Tibial nerve (tissue), 4 donors: Measurements from ENCODE around the gene OSCAR. TPM values are rescaled to one million over a fixed set of nuclear protein-coding genes. Genes with fewer than 3 reads are reported as not detected.

Experiments used
- DNase-seq, 2 donors: peaks; one replicate each; pipeline ENCODE4 v3.0.0-alpha.2; 2019; ENCODE audit warnings: low spot score in 2 of 2
- H3K27ac ChIP-seq, 4 donors: fragments of 200-600 bp; sonication (generic) in 3 of 4; one replicate each; pipeline ENCODE4 v1.5.1; 2017 to 2019; ENCODE audit warnings: mild to moderate bottlenecking in 1 of 4
- H3K27me3 ChIP-seq, 2 donors: fragments of 200-600 bp; sonication (generic) in 1 of 2; one replicate each; pipeline versions ENCODE4 v1.5.1 to v1.6.0; 2017 to 2019
- H3K36me3 ChIP-seq, 3 donors: fragments of 200-600 bp; sonication (generic); one replicate each; pipeline ENCODE4 v1.5.1; 2018 to 2019
- H3K4me1 ChIP-seq, 4 donors: fragments of 200-600 bp; sonication (generic) in 3 of 4; one replicate each; pipeline ENCODE4 v1.5.1; 2017 to 2019
- H3K4me3 ChIP-seq, 4 donors: fragments of 200-600 bp; sonication (generic) in 3 of 4; one replicate each; pipeline ENCODE4 v1.5.1; 2017 to 2019; ENCODE audit warnings: mild to moderate bottlenecking in 1 of 4, moderate library complexity in 1 of 4
- H3K9me3 ChIP-seq, 4 donors: fragments of 200-600 bp; sonication (generic) in 3 of 4; one replicate each; pipeline ENCODE4 v1.5.1; 2017 to 2019
- CTCF ChIP-seq, 5 experiments: fragments of 200-600 bp in 3 of 5; fragments of 450-650 bp in 2 of 5; sonication (generic) in 3 of 5; IDR thresholded peaks; one replicate each; pipeline ENCODE4 v1.5.1; 2016 to 2019; ENCODE audit warnings: antibody characterized with exemption in 5 of 5, mild to moderate bottlenecking in 3 of 5, moderate library complexity in 2 of 5
- EP300 ChIP-seq, 2 donors: sonication (generic); formaldehyde crosslinking; IDR thresholded peaks; one replicate each; pipeline ENCODE4 v1.6.1; 2017; ENCODE audit warnings: antibody characterized with exemption in 2 of 2, mild to moderate bottlenecking in 1 of 2
- POLR2A ChIP-seq, 2 donors: fragments of 450-650 bp; IDR thresholded peaks; one replicate each; pipeline ENCODE4 v1.6.1; 2017; ENCODE audit warnings: antibody characterized with exemption in 2 of 2, mild to moderate bottlenecking in 2 of 2, moderate library complexity in 2 of 2
- WGBS, 2 donors: methylation state at CpG; one replicate each; pipeline ENCODE4 v1.1.5; 2018; 5-methylcytosine and 5-hydroxymethylcytosine counted together
- total RNA-seq, 4 donors: library from RNA; depleted of rRNA; stranded (reverse); fragments of >200 nt; gene quantifications; one replicate each; pipeline ENCODE4 v1.1.0, GENCODE V29; 2016

Gene OSCAR
- total RNA-seq, 4 donors from 2014 or later, result 0.66 to 7.2 (median 1.9) TPM

- 0 to 1% methylated on average over 60 of the region's 60 CpGs for WGBS, 2 donors
- Histone ChIP-seq H3K4me1 (peaks cover 0 to 28% (median 25%) of the 10 kb centered on the region in 4 donors), H3K27me3 (no peaks in the 10 kb centered on the region), H3K9me3 (no peaks in the 10 kb centered on the region), H3K27ac (peak within 1 kb of the TSS; percentile 80 to 99 (median 86)), H3K4me3 (peak within 1 kb of the TSS; percentile 74 to 86 (median 77)), H3K36me3 (peaks cover 0 to 52% (median 10%) of the 10 kb centered on the region in 3 donors)
- DNase-seq, result peak; percentile 99 to 100
- TF ChIP-seq POLR2A (IDR thresholded peaks at IDR 0.05) (peak; percentile 15 to 58), EP300 (IDR thresholded peaks at IDR 0.05) (peak; percentile 78 to 99), CTCF (IDR thresholded peaks at IDR 0.05) (peak in 1 of 5 experiments; percentile 57)
Observed at GRCh38 chr19:54115109-54116063, 14.8 kb upstream of the OSCAR start, which contains the start of the genes PRPF31 and TFPT. TSS of gene PRPF31 (plus strand) at chr19:54115754. CDS start at chr19:54118279, 2,525 bp downstream. TSS of gene TFPT (minus strand) at chr19:54115657. CDS start at chr19:54115269, 388 bp downstream.

DNA sequence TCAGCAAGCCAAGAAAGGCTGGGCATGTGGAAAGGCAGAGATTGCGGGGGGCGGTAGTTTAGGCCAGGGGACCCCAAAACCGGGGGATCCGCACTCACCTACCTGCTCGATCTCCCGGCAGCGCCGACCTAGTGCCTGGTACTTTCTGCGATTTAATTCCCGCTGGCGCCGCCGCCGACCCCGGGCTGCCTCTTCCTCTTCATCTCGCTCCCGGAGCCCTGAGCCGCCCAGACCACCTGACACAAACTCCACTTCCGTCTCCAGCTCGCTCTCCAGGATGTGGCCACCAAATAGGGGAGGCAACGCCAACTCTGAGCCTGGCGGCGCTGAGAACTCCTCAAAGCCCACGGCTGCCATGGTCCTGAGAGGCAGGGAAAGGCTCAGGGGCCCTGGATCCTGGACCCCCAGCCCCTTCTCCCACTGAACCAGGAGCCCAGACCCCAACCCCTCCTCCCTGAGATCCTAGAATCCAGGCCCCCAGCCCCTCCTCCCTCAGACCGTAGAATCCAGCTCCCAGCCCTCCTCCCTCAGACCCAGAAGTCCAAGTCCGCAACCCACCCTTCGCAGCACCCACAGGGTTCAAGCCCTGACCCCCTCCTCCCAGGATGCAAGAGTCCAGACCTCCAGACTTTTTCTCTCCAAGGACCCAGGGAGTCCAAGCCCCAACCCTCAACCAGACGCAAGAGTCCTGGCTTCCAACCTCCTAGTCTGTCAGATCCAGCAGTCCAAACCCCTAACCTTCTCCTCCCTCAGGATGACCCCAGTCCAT, 13.9 kb upstream of the OSCAR start:
- Histone ChIP-seq H3K4me3 (peak overlapping the region; percentile 74 to 86 (median 77)), H3K27ac (peak overlapping the region in 3 of 4 donors; percentile 81 to 99 (median 90)), H3K36me3 (peaks cover 0 to 52% (median 7%) of the 10 kb centered on the region in 3 donors), H3K4me1 (peaks cover 0 to 28% (median 25%) of the 10 kb centered on the region in 4 donors), H3K9me3 (no peaks in the 10 kb centered on the region), H3K27me3 (no peaks in the 10 kb centered on the region)
- 21 to 22% methylated on average over 26 to 27 of the region's 28 CpGs for WGBS, 2 donors
- TF ChIP-seq POLR2A (IDR thresholded peaks at IDR 0.05) (no peak), CTCF (IDR thresholded peaks at IDR 0.05) (no peak), EP300 (IDR thresholded peaks at IDR 0.05) (no peak)
- DNase-seq, result no peak

DNA sequence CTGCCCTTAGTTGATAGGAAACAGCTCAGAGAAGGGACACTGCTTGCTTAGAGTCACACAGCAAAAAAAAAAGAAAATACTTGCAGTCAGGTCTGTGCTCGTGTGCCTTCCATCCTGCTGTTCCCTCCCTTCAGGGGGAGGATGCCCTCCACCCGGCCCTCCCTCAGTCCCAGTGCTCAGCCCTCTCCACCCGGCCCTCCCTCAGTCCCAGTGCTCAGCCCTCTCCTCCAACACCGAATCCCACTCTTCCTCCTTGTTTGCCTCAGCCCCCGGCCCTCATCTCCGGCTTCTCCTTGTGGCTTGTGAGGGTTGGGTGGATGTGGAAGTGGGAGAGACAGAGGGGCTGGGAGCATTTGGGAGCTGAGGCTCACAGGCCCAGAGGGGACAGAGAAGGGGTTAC, 9.0 kb upstream of the OSCAR start:
- 67 to 70% methylated on average over 6 of the region's 6 CpGs for WGBS, 2 donors

GRCh38 chr19:54108496-54108895, 7.9 kb upstream of the OSCAR start:
- Histone ChIP-seq H3K27me3 (no peaks in the 10 kb centered on the region), H3K9me3 (no peaks in the 10 kb centered on the region), H3K36me3 (peaks cover 0 to 82% (median 7%) of the 10 kb centered on the region in 3 donors), H3K4me3 (no peak overlapping the region), H3K4me1 (peaks cover 0 to 4% (median 3%) of the 10 kb centered on the region in 4 donors), H3K27ac (no peak overlapping the region)
- WGBS, 2 donors, result 61 to 73% methylated on average over 7 of the region's 7 CpGs
- DNase-seq, result no peak
- TF ChIP-seq POLR2A (IDR thresholded peaks at IDR 0.05) (no peak), EP300 (IDR thresholded peaks at IDR 0.05) (no peak), CTCF (IDR thresholded peaks at IDR 0.05) (no peak)

More for the DNA sequence above, 9.0 kb upstream of the OSCAR start:
- H3K4me3 ChIP-seq, result no peak overlapping the region
- H3K27ac ChIP-seq, result no peak overlapping the region
- H3K36me3 ChIP-seq, result peaks cover 0 to 82% (median 7%) of the 10 kb centered on the region in 3 donors
- no peak for DNase-seq
- H3K27me3 ChIP-seq, result no peaks in the 10 kb centered on the region
- H3K9me3 ChIP-seq, result no peaks in the 10 kb centered on the region
- no peak for TF ChIP-seq POLR2A (IDR thresholded peaks at IDR 0.05)
- TF ChIP-seq EP300 (IDR thresholded peaks at IDR 0.05), result no peak
- no peak for TF ChIP-seq CTCF (IDR thresholded peaks at IDR 0.05)
- H3K4me1 ChIP-seq, result peaks cover 0 to 9% (median 8%) of the 10 kb centered on the region in 4 donors
